Neuron (in vitro differentiated cells): ENCODE data around the gene TCF4.

Experiments used
- H2AFZ ChIP-seq: one replicate; pipeline ENCODE4 v1.6.1; 2013; ENCODE audit warnings: low read depth, mild to moderate bottlenecking, inconsistent platforms, low read length, moderate library complexity
- H3K27me3 ChIP-seq: one replicate; pipeline ENCODE4 v1.6.1; 2013; ENCODE audit warnings: low read length; ENCODE audit not compliant: insufficient read depth
- H3K36me3 ChIP-seq: one replicate; pipeline ENCODE4 v1.6.1; 2013; ENCODE audit warnings: low read length; ENCODE audit not compliant: insufficient read depth
- H3K4me1 ChIP-seq: one replicate; pipeline ENCODE4 v1.6.1; 2013; ENCODE audit warnings: low read length; ENCODE audit not compliant: insufficient read depth
- H3K4me3 ChIP-seq: 2 replicates; pipeline ENCODE4 v1.5.1; 2013; ENCODE audit warnings: mild to moderate bottlenecking, low read length, moderate library complexity
- H3K9me3 ChIP-seq: one replicate; pipeline ENCODE4 v1.6.1; 2013; ENCODE audit warnings: low read length

The TCF4 gene

DNA sequence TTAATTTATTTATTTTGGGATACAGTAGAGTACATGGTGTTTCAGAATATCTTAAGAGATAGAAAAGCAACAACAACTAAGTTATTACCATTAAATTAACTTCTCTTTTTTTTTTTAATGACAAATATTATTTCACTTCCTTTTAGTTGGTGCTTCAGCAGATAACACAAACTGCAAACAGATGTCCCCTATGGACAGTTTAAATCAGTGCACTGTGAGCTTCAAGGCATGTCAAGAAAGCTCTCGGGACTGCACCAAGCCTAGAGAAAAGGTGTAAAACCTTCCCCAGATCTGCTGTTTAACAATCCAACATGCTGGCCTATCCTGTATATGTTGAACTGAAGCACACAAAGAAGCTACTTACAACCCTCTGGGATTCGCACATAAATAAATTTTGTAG is 122.7 kb downstream of the TCF4 start:
- peaks cover 10% of the 10 kb centered on the region for H3K36me3 ChIP-seq
- peaks cover 3% of the 10 kb centered on the region for H3K4me1 ChIP-seq
- no peak overlapping the region for H3K4me3 ChIP-seq
- H2AFZ ChIP-seq, result no peak overlapping the region
- H3K27me3 ChIP-seq, result no peaks in the 10 kb centered on the region
- H3K9me3 ChIP-seq, result no peaks in the 10 kb centered on the region

DNA sequence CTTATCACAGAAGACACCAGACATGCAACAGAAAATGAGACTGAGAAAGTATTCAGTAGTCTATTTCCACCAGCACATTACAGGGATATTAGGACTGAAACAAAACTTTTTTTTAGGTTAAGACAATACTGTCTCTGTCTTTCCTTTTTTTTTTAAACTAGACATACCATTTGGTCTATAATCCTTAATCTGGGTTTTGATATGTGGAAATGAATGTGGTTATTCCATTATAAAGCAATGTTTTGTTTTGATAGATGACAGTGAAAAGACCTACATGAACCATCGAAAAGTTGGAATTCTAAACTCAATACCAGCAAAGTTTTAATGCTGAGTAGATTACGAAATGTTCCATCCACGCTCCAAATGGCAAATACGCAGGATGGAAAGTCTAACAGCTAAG is 123.4 kb downstream of the TCF4 start:
- no peak overlapping the region for H2AFZ ChIP-seq
- peaks cover 12% of the 10 kb centered on the region for H3K36me3 ChIP-seq
- peaks cover 10% of the 10 kb centered on the region for H3K4me1 ChIP-seq
- H3K4me3 ChIP-seq, result no peak overlapping the region
- no peaks in the 10 kb centered on the region for H3K9me3 ChIP-seq
- no peaks in the 10 kb centered on the region for H3K27me3 ChIP-seq

- no peaks in the 10 kb centered on the region for H3K9me3 ChIP-seq
- peaks cover 12% of the 10 kb centered on the region for H3K36me3 ChIP-seq
- no peaks in the 10 kb centered on the region for H3K27me3 ChIP-seq
- peaks cover 27% of the 10 kb centered on the region for H3K4me1 ChIP-seq
- H3K4me3 ChIP-seq, result no peak overlapping the region
- no peak overlapping the region for H2AFZ ChIP-seq
Observed at GRCh38 chr18:55462652-55463051, 125.3 kb downstream of the TCF4 start.

- H3K4me1 ChIP-seq, result peaks cover 27% of the 10 kb centered on the region
- H3K4me3 ChIP-seq, result no peak overlapping the region
- H2AFZ ChIP-seq, result no peak overlapping the region
- peaks cover 12% of the 10 kb centered on the region for H3K36me3 ChIP-seq
- no peaks in the 10 kb centered on the region for H3K27me3 ChIP-seq
- no peaks in the 10 kb centered on the region for H3K9me3 ChIP-seq
Observed at GRCh38 chr18:55461848-55462247, 126.1 kb downstream of the TCF4 start.

GRCh38 chr18:55458456-55459203 is 129.4 kb downstream of the TCF4 start:
- H3K36me3 ChIP-seq, result peaks cover 12% of the 10 kb centered on the region
- H2AFZ ChIP-seq, result no peak overlapping the region
- peaks cover 33% of the 10 kb centered on the region for H3K4me1 ChIP-seq
- peak overlapping the region; percentile 3 for H3K4me3 ChIP-seq
- no peaks in the 10 kb centered on the region for H3K9me3 ChIP-seq
- H3K27me3 ChIP-seq, result no peaks in the 10 kb centered on the region

- H3K4me3 ChIP-seq, result no peak overlapping the region
- H3K9me3 ChIP-seq, result no peaks in the 10 kb centered on the region
- H3K36me3 ChIP-seq, result peaks cover 8% of the 10 kb centered on the region
- H3K4me1 ChIP-seq, result peaks cover 33% of the 10 kb centered on the region
- no peak overlapping the region for H2AFZ ChIP-seq
- H3K27me3 ChIP-seq, result no peaks in the 10 kb centered on the region
Observed at GRCh38 chr18:55457028-55457427, 131.0 kb downstream of the TCF4 start.

DNA sequence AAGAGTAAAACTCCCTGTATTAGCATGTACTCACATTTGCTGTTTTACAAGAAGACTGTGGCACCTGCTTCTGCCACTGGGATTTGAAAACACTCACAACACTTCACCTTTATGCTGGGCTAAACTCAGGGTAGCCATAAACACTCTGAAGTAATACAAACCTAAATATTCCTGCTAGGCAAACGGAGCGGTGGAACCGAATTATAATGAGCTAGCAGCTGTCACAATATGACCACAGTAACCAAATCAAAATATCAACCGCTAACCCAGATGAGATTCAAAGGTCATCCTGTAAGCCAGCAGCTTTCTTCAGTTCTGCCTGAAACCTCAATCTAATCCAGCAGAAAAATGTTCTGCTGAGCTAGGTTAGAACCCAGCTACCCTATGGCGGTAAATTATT is 132.1 kb downstream of the TCF4 start:
- Histone ChIP-seq H3K4me1 (peaks cover 33% of the 10 kb centered on the region), H3K27me3 (no peaks in the 10 kb centered on the region), H3K4me3 (no peak overlapping the region), H3K36me3 (peaks cover 8% of the 10 kb centered on the region), H3K9me3 (no peaks in the 10 kb centered on the region), H2AFZ (no peak overlapping the region)

GRCh38 chr18:55453186-55453585 is 134.8 kb downstream of the TCF4 start:
- no peaks in the 10 kb centered on the region for H3K9me3 ChIP-seq
- peaks cover 8% of the 10 kb centered on the region for H3K4me1 ChIP-seq
- no peaks in the 10 kb centered on the region for H3K27me3 ChIP-seq
- H3K36me3 ChIP-seq, result no peaks in the 10 kb centered on the region
- no peak overlapping the region for H3K4me3 ChIP-seq
- no peak overlapping the region for H2AFZ ChIP-seq

DNA sequence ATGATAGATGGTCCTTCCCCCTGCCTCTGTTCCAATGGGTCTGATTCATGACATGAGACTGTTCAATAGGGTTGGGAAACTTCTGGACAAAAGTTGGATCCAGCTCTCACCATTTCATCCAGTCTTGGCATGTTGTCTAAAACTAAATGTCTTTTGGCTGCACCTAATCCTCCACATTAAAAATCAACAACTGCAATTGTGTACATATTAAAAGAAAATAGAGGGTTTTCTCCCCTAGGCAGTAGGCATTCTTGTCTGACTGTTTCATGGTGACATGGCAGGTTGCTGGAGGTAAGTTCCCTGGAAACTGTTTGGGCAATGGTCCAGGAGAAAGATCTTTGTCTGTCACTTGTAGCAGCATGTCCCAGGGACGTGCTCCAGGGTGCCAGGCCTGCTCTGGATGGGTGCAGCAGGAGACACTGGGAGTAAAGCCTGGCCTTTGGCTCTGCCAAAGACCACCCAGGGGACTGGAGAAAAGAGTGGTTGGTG is 135.8 kb downstream of the TCF4 start:
- H3K4me3 ChIP-seq, result no peak overlapping the region
- no peaks in the 10 kb centered on the region for H3K36me3 ChIP-seq
- H3K4me1 ChIP-seq, result peaks cover 6% of the 10 kb centered on the region
- no peak overlapping the region for H2AFZ ChIP-seq
- H3K9me3 ChIP-seq, result no peaks in the 10 kb centered on the region
- H3K27me3 ChIP-seq, result no peaks in the 10 kb centered on the region

DNA sequence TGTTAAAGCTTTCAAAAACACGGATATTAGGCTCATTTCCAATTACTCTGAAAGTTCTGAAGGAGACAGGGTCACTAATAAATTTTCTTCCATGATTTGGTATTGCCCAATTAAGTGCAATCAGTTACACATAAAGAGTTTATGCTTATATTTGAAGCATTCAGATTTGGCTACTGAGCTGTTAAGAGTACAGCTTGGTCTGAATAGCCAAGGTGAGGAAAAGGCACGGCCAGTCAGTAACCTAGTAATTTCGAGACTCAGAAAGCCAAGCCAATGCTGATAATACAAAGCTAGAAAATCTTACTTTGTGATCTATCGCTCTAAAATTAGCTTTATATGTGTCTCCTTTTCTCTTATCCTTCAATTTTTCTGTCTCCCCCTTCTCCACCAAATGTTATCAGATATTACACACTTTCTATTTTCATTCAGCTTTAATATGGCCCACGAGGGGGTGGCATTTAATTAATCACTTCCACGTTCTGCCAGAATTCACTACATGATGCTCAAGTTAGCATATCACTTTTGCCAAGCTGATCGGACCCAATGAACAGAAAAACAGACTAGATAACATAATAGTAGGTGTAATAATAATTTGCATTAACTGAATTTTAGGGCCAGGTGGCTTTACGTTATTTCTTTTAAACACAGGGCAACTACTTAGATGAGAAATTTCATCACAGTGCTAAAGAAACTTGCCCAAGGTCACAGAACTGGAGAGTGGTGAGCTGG is 138.4 kb downstream of the TCF4 start:
- Histone ChIP-seq H3K27me3 (no peaks in the 10 kb centered on the region), H3K4me1 (no peaks in the 10 kb centered on the region), H3K36me3 (no peaks in the 10 kb centered on the region), H3K4me3 (no peak overlapping the region), H2AFZ (no peak overlapping the region), H3K9me3 (peaks cover 5% of the 10 kb centered on the region)

GRCh38 chr18:55448420-55448819 is 139.6 kb downstream of the TCF4 start:
- Histone ChIP-seq H2AFZ (no peak overlapping the region), H3K4me1 (no peaks in the 10 kb centered on the region), H3K36me3 (no peaks in the 10 kb centered on the region), H3K4me3 (no peak overlapping the region), H3K27me3 (no peaks in the 10 kb centered on the region), H3K9me3 (peaks cover 5% of the 10 kb centered on the region)

- Histone ChIP-seq H3K36me3 (no peaks in the 10 kb centered on the region), H2AFZ (no peak overlapping the region), H3K4me3 (no peak overlapping the region), H3K27me3 (no peaks in the 10 kb centered on the region), H3K9me3 (peaks cover 5% of the 10 kb centered on the region), H3K4me1 (no peaks in the 10 kb centered on the region)
Observed at GRCh38 chr18:55447672-55448018, 140.3 kb downstream of the TCF4 start.

DNA sequence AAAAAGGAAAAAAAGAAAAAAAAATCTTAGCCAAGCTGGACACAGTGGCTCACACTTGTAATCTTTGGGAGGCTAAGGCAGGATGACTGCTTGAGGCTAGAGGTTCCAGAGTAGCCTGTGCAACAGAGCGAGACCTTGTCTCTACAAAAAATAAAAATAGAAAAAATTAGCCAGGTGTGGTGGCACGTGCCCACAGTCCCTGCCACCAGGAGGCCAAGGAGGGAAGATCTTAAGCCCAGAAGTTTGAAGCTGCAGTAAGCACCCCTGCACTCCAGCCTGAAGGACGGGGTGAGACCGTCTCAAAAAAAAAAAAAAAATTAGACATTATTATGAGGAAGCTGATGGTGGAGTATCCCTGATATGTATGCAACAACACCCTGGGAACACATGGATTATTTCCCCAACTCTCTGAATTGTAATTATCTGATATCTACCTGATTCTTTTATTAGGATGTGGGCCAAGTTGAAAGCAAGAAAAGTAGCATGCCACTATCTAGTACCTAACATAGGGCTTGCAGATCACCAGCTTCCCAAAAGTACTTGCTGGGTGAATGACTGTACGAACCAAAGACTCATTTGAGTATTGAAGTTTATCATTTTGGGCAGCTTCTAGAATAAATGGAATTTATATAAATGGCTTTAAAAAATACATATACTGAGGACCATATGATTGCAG is 140.9 kb downstream of the TCF4 start:
- Histone ChIP-seq H3K36me3 (no peaks in the 10 kb centered on the region), H3K4me3 (no peak overlapping the region), H3K9me3 (peaks cover 5% of the 10 kb centered on the region), H2AFZ (no peak overlapping the region), H3K4me1 (no peaks in the 10 kb centered on the region), H3K27me3 (no peaks in the 10 kb centered on the region)
